GM19324 (cell line): ENCODE measurements around the gene PKDREJ.

ENCODE experiments used
- ATAC-seq: cut with Tn5 transposase; IDR thresholded peaks from one replicate; pipeline ENCODE4 v1.9.1; 2021; ENCODE audit warnings: mild to moderate bottlenecking, moderate library complexity; ENCODE audit not compliant: unreplicated experiment, low FRiP score

Gene PKDREJ

DNA sequence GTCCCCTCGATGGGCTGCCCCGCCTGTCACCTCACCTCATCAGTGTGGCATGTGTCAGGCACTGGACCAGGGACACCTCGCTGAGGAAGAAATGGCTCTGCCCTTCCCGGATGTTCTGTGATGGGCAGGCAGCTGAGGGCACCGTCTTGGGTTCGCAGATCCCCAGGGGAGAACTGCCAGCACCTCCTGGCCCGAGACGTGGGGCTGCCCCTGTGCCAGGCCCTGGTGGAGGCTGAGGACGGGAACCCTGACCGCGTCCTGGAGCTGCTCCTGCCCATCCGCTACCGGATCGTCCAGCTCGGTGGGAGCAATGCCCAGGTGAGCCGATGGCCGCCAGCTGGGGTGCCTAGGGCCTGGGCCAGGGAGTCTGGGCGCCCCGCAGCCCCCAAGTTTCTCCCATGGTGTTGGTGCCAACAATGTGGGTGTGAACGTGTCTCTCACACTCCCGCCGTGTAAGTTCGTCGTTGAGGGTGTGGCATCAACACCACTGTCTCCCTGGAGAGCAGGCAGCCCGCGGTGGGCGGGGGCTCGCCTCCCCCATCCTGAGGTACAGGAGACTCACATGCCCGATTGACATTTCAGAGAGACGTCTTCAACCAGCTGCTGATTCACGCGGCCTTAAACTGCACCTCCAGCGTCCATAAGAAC lies 26.2 kb upstream of the PKDREJ start:
- ATAC-seq: no peak

DNA sequence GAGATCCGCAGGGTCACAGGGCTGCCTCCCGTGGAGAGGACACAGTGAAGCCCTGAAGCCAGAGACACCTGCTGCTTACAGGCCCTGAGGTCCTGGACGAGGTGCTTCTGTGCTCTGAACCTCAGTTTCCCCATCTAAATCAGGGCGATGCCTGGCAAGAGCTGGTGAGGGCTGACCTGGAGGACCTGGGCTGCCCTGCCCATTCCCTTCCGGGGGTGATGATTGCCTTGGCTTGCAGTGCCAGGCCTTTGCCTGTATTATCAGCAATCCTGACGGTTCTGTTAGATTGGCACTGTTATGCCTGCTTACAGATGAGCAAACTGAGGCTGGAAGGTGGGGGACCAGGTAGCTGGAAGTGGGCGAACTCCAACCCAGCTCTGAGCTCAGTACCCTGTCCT lies 25.7 kb upstream of the PKDREJ start:
- ATAC-seq: no peak

DNA sequence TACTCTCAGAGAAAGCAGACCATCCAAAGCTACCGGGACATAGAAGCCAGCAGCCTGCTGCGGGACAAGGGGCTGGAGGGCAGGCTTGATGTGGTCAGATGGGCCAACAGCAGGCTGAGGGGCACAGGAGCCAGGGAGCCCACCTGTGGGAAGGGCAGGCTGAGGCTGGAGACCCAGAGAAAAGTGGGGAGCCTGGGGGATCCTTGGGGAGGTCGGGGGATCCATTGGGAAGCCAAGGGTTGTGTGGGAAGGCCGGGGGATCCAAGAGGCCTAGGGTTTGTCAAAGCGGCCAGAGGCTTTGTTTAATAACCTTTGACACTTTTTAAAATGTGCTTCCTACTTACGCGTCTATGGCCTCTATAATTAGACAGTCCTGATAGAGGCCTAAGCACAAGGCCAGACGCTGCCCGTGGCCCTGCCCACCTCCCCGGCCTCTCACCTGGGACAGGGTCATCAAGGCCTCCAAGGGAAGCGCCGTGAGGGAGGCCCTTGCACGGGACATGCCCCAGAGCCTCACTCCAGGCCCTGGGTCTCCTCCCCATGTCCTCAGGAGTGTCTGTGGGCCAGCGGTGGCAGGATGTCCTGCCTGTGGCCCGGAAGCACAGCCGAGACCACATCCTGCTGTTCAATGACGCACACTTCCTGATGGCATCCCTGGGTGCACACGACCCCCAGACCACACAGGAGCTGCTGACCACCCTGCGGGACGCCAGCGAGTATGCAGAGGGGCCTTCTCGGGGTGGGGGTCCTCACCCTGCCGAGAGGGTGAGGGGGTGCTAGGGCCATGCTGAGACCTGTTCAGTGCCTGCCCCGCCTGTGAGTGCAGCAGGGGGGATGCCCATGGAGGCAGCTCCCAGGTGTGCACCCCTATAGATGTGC lies 25.0 kb upstream of the PKDREJ start:
- peak; percentile 64 for ATAC-seq

DNA sequence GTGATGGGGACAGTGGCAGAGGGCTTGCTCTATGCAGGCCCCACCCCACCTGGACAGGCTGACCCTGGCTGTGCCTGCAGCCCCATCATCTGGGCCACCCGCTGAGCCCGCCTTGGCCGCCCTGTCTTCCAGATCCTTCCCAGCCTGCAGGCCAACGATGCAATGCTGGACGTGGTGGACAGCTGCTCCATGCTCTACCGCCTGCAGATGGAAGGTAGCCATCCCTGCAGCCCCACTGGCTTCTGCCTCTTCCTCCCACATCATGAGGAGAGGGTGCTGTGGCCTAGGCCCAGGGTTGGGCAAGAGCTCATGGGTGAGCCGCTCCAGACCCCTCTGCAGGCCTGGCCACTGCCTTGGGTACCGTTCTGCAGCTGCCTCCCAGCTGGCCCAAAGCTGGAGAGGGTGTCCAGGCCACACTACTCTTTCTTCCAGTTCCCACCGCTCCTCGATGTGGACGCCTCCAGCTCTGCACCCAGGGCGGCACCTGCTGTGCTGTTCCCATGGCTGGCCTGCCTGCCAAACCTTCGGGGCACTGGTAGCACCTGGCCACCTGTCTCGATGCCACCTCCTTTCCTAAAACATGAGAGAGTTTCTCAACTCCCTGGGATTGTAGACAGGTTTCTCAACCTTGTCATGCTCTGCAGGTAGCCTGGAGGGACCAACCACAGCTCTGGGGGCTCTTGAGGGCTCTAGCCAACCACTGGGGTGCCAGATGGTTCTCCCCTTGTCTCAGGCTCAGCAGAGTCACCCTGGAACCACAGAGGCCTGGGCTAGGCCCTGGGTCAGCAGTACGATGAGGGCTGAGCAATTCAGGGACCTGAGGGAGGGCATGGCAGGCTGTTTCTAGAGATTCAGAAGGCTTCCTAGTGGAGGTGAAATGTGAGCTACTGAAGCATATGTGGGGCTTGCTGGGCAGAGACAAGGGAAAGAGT lies 24.1 kb upstream of the PKDREJ start:
- no peak for ATAC-seq

DNA sequence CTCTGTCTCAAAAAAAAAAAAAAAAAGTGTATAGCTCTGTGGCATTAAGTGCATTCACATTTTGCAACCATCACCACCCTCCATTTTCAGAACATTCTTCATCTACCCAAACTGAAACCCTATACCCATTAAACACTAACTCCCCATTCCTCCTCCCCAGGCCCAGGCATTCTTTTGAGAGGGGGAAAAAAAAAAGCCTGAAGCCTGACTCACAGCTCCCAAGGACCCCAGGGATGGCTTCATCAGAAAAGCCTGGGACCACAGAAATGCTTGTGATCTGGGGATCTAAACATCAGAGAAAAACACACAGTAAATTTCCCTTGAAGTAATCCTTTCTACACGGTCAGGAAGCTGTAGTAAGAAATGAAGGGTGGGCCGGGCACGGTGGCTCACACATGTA lies 22.9 kb upstream of the PKDREJ start:
- ATAC-seq: no peak

DNA sequence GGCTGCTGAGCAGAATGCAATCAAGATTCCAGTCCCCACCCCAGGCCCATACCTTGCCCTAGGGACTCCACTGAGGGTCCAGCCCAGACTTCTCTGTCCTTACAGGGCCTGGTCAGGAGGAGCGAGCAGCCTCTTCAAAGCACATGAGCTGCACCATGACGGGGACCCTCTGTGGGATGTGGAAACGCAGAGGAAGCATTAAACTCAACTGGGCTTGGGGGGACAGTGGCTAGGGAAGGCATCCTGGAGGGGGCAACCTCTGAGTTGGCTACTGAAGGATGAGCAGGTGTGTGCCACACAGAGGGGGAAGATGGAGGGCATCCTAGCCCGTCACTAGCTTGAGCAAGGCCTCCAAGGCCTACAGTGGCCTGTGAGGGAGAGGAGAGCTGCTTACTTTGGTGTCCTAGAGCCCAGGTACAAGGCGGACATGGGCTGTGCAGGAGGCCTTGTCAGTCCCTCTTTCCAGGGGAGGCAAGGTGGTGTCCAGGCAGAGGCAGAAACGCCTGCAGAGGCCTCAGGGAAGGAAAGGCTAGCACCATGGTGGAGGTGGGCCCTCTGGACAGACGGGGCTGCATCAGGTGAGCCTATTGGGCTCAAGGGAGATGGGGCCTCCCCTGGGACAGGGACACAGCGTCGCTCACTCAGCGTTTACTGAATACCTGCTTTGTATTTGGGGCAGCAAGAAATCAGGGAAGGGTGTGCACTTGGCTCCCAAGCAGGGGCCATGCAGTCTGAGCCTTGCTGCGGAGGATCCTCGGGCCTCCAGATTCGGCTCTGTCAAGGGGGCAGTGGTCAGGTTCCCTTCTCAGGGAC lies 18.9 kb upstream of the PKDREJ start:
- no peak for ATAC-seq

DNA sequence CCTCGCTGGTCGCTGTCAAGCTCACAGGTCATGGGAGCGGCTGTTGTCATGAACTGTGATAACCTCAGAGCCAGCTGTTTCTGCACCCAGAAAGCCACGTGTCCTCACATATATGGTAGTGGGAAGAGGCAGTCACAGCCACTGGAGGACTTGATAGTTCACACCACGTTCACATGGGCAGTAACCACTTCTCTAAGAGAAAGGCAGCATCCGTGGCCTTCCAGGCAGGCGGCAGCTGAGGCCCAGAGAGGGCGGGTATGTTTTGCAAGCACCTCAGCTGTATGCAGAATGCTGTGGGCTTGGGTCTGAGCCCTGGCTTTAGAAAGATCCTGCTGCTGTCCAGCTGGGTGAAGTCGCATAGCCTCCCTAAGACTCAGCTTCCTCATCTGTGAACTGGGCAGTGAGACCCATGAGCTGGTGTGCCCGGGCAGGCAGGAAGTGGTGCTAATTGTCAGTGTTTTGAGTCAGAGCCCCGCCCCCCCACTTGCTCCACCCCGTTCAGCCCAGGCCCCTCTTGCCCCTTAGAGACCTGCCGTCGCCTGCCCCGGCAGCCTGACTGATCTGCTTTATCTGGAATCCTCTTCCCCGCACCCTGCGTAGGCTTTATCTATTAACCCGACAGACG lies 18.0 kb upstream of the PKDREJ start:
- ATAC-seq: no peak

DNA sequence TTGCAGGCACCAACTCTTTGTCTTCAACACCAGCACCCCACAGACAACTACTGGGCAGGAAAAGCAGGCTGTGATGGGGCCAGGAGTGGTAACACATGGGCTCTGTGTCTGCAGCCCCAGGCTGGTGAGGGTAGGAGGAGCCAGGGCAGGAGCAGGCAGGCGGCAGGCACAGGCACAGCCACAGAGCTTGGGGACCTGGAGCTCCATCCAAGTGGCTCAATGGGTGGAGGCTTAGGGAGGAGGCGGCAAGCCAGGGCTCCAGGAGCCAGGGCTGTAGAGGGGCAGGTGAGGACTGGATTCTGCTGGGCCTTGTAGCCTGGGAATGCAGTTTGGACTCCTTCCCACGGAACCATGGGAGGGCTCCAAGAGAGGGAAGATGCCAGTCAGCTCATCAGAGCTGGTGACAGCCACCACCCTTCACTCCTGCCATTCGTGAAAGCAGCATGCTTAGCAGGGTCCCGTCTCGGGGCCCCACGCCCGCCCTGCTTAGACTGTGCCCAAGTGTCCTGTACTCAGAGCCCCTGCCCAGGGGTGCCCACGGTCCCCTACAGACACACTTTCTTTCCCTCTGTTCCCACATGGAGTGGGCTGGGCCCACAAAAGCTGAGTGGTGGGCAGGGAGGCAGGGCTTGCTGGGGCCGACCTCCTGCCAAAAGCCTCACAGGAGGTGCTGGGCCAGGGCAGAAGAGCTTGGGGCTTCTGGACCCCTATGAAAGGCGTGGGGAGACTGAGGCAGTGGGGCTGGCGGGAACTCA lies 17.1 kb upstream of the PKDREJ start:
- no peak for ATAC-seq

DNA sequence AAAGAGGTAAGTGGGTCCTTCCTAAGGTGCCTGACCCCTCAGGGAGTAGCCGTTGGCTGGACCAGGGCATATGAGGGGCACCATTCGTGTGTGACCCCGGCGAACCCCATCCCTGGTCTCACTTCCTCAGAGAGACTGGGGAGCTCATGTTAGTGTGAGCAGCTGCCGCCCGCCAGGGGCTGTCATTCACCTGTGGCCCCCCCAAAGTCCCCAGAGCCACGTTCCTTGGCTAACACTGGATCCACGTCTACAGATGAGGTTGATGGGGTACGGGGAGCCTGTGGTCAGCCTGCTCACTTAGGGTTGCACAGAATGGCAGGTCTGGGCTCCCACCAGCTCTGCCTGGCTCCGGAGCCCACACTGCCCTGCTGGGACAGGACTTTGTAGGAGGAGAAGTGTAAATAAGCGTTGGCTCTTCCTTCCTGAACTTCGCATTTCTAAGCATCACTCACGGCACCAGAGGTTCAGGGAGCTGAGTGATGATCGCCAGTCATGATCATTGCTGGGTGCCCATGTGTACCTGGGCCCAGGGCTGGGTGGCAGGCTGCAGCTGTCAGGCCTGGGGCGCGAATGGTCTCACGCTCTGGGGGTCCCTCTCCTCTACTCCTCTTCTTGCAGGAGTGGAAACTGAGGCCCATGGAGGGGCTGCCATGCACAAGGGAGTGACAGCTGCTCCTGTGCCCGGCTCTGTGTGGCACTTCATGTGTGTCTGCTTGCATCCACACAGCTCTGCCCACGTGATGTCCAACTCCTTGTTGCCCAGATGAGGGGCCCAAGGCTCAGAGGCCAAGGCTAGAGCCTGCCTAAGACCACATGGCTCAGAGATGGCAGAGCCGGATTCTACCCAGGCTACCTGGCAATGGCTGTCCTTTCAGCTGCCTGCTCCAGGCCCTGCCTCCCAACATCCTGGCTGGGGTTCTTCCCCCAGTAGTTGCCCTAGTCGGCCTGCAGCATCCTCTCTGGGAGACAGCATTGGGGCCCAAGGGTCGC lies 15.8 kb upstream of the PKDREJ start:
- no peak for ATAC-seq

DNA sequence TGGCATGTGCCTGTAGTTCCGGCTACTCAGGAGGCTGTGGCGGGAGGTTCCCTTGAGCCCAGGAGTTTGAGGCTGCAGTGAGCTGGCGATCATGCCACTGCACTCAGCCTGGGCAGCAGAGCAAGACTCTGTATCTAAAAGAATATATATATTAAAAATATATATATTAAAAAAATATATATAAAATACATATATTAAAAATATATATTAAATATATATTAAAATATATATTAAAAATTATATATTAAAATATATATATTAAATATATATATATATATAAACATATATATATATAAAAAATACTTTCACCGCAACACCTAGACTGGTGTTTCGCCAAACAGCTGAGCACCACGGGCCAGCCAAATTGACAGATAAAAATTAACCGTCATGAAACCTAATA lies 13.4 kb upstream of the PKDREJ start:
- no peak for ATAC-seq

DNA sequence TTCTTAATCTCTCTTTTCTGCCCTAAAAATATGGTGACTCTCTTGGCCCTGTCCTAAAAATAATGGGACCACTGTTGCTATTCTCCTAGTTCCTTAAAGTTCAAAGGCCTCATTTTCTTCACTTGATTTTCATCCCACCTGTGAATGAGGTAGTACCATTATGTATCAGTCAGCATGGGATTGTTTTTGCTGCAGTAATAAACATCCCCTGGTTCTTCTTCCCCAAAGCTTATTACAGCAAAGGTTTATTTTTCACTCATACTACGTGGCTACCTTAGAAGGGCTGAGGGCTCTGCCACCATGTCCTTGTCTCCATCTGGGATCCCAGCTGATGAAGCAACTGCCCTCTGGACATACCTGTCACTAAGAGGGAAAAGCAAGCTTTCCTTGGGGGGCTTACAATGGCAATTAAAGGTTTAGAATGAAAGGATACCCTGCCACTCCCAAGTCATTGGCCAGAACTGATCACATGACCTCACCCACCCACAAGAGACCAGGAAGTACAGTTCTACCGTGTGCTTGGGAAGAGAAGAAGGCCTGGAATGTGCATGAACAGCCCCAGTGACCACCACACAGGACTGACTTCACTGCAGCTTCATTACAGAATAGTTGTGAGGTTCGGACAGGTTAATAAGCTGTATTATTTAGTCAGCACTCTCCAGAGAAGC lies 12.4 kb upstream of the PKDREJ start:
- no peak for ATAC-seq

DNA sequence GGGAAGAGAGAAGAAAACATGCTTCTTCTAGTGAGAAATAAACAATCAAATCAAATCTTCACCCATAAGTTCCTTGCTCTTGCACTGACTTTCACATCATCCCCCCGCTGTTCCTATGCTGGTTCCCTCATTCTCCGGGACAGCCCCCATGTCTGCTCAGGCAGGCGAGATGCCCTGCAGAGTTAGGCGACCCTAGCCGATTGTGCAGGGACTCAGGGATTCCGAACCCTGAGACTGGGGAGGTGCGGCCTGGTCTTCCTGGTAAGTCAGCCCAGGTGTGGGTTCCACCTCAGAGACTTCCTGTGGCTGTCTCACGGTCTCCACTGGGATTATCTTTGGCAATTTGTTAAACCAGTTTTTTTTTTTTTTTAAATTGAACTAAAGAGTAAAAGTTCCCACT lies 11.2 kb upstream of the PKDREJ start:
- ATAC-seq: no peak

DNA sequence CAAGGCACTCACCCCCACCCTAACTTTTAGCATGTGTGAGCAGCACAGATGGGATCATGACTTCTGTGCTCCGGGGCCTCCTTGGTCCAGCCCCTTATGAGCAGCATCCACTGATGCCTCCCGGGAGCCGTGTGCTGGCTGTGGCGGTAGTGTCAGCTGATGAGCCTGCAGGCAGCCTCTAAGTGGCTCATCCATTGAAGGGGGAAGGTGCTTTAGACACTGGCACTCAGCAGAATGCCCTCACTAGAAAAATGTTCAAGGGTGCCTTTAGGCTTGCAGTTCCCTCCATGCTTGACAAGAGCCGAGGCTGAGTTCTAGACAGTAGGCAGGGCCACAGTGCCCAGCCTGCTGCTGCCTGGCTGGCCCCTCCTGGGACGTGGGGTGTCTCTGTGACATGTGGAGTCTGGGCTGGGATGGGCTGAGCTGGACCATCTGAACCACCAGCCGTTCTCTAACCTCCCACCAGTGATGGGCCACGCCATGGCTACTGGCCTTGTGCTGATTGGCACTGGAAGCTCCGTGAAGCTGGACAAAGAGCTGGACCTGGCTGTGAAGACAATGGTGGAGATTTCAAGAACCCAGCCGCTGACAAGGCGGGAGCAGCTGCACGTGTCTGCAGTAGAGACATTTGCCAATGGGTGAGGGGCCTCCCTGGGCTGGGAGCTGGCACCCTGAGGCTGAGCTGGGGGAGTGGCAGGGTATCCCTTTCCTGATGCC lies 10.4 kb upstream of the PKDREJ start:
- no peak for ATAC-seq

DNA sequence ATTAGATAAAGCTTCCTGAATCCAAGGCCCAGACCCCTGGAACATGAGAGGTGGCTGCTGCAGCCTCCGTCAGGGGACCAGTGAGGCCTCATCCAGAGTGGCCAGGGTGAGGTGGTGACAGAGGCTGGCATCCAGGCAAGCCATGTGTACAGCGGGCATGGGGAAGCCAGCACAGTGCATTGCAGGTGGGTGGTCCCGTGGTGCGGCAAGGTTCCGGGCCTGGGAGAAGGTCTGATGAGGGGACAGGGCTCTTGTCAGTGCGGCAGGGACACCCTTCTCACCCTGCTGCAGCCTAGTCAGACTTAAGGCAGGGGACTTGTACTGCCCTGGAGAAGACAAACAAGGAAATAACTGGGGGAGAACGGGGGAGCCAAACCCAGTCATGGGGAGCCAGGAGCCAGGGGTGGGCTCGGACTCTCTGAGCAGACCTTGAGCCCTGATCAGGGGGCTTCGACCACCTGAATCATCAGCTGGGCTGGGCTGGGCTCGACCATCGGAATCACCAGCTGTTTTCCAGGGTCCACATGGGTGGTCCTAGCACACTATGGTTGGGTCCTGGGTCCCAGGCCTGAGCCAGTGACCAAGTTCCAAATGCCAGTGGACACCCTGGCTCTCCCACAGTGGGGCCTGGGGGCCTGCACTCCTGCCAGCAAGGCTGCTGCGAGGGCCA lies 9.8 kb upstream of the PKDREJ start:
- no peak for ATAC-seq

DNA sequence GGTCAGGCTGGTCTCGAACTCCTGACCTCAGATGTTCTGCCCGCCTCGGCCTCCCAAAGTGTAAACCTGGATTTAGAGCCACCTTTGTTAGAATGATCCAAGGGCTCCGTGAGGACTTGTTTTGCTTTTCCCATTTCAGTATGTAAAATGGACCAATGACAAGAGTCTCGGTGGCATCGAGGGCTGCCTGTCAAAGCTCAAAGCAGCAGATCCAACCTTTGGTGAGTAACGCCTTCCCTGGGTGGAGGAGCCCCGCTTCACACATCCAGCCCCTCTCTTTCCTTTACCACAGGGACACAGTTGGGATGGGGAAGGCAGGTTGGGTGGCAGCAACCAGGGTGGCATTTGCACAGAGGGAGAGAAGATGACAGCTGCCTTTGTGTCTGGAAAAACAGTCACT lies 9.1 kb upstream of the PKDREJ start:
- ATAC-seq: no peak

DNA sequence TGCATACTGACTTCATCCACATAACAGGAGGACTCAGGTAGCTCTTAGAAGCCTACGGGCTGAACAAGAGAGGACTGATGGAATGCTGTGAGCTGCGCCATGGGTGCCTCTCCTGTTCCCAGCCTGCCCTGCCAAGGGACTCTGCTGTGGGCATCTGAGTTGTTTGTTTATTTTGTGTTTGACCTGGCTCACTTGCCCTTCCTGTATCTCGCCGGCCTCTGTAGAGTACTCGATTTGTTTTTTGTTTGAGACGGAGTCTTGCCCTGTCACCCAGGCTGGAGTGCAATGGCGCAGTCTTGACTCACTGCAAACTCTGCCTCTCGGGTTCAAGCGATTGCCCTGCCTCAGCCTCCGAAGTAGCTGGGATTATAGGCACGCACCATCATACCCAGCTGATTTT lies 6.4 kb upstream of the PKDREJ start:
- no peak for ATAC-seq
